K562 (cell line): ENCODE measurements around the gene SLIT1.
"Not testable (repeated sequence)": the region's sequence is repeated elsewhere in the genome, so short reads cannot be mapped to it uniquely, and the experiment has no call there.

Source experiments
- ASH1L ChIP-seq: fragments of 450-650 bp; IDR thresholded peaks from 2 replicates; pipeline ENCODE4 v1.6.1; 2018; ENCODE audit warnings: borderline replicate concordance, mild to moderate bottlenecking, low read depth; ENCODE audit not compliant: partially characterized antibody
- ERF ChIP-seq: fragments of 450-650 bp; formaldehyde crosslinking; IDR thresholded peaks from 2 replicates; pipeline ENCODE4 v1.4.0; 2020; ENCODE audit warnings: mild to moderate bottlenecking, mixed read lengths
- EZH2 ChIP-seq: IDR thresholded peaks from 2 replicates; pipeline ENCODE4 v1.6.1; 2012; ENCODE audit warnings: low read depth, mild to moderate bottlenecking, inconsistent platforms, low read length, borderline replicate concordance
- JUNB ChIP-seq: fragments of 450-650 bp; formaldehyde crosslinking; conservative IDR thresholded peaks from 2 replicates; pipeline ENCODE4 v1.4.0; 2020; ENCODE audit warnings: mild to moderate bottlenecking
- NRF1 ChIP-seq, 2 experiments: fragments of 450-650 bp; IDR thresholded peaks in 1 of 2; conservative IDR thresholded peaks in 1 of 2; 2 replicates each; pipeline ENCODE4 v1.6.1; 2014; ENCODE audit warnings: mild to moderate bottlenecking in 2 of 2
- POLR2A ChIP-seq: fragments of 450-650 bp; conservative IDR thresholded peaks from 2 replicates; pipeline ENCODE4 v1.6.1; 2016
- POLR2G ChIP-seq: fragments of 200-400 bp; formaldehyde crosslinking; IDR thresholded peaks from 2 replicates; pipeline ENCODE4 v1.6.1; 2017; ENCODE audit warnings: low read depth, mild to moderate bottlenecking, antibody characterized with exemption, low read length, moderate library complexity
- TARDBP ChIP-seq: fragments of 450-650 bp; IDR thresholded peaks from 2 replicates; pipeline ENCODE4 v1.6.1; 2016
- ZNF232 ChIP-seq: sonication (generic); formaldehyde crosslinking; IDR thresholded peaks from 2 replicates; pipeline ENCODE4 v1.8.0; 2022; ENCODE audit warnings: mild to moderate bottlenecking, missing genetic modification reagents
- TF ChIP-seq, protein P1 (sequence below): fragments of 450-650 bp; formaldehyde crosslinking; IDR thresholded peaks from 2 replicates; pipeline ENCODE4 v1.4.0; 2022; ENCODE audit warnings: missing genetic modification characterization
- TF ChIP-seq, protein P2 (sequence below): sonication (generic); formaldehyde crosslinking; IDR thresholded peaks from 2 replicates; pipeline ENCODE4 v1.9.0; 2022; ENCODE audit warnings: mild to moderate bottlenecking, missing genetic modification reagents
- TF ChIP-seq, protein P3 (sequence below): fragments of 200-800 bp; sonication (Bioruptor generic); IDR thresholded peaks from 2 replicates; pipeline ENCODE4 v1.6.1; 2017; ENCODE audit warnings: missing genetic modification characterization, missing compliant biosample characterization
- TF ChIP-seq, protein P4 (sequence below), 2 experiments: fragments of 450-650 bp; formaldehyde crosslinking in 1 of 2; IDR thresholded peaks; 2 replicates each; pipeline versions ENCODE4 v1.4.0 to v1.6.1; 2014 to 2020; ENCODE audit warnings: mild to moderate bottlenecking in 2 of 2, borderline replicate concordance in 1 of 2, low read depth in 1 of 2

DNA sequence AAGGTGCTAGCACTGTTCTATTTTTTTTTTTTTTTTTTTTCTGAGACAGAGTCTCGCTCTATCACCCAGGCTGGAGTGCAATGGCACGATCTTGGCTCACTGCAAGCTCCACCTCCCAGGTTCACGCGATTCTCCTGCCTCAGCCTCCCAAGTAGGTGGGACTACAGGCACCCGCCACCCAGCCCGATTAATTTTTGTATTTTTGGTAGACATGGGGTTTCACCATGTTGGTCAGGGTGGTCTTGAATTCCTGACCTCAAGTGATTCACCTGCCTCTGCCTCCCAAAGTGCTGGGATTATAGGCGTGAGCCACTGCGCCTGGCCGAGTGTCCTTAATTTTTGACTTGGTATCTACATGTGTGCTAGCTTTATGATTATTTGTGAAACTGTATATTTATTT is 151.9 kb downstream of the SLIT1 start:
- not testable (repeated sequence) for TF ChIP-seq POLR2A; ASH1L; ERF (CRISPR knock-in tag); POLR2G; NRF1 (conservative IDR thresholded peaks at IDR 0.05 in 1 of 2, IDR thresholded peaks at IDR 0.05 in 1 of 2); EZH2; ZNF232 (CRISPR knock-in tag); TARDBP; JUNB (CRISPR knock-in tag)
- TF ChIP-seq, protein P1, sequence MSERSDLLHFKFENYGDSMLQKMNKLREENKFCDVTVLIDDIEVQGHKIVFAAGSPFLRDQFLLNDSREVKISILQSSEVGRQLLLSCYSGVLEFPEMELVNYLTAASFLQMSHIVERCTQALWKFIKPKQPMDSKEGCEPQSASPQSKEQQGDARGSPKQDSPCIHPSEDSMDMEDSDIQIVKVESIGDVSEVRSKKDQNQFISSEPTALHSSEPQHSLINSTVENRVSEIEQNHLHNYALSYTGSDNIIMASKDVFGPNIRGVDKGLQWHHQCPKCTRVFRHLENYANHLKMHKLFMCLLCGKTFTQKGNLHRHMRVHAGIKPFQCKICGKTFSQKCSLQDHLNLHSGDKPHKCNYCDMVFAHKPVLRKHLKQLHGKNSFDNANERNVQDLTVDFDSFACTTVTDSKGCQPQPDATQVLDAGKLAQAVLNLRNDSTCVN (CRISPR knock-in tag) = not testable (repeated sequence)
- TF ChIP-seq, protein P2, sequence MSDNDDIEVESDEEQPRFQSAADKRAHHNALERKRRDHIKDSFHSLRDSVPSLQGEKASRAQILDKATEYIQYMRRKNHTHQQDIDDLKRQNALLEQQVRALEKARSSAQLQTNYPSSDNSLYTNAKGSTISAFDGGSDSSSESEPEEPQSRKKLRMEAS (CRISPR knock-in tag) = not testable (repeated sequence)
- TF ChIP-seq, protein P3, sequence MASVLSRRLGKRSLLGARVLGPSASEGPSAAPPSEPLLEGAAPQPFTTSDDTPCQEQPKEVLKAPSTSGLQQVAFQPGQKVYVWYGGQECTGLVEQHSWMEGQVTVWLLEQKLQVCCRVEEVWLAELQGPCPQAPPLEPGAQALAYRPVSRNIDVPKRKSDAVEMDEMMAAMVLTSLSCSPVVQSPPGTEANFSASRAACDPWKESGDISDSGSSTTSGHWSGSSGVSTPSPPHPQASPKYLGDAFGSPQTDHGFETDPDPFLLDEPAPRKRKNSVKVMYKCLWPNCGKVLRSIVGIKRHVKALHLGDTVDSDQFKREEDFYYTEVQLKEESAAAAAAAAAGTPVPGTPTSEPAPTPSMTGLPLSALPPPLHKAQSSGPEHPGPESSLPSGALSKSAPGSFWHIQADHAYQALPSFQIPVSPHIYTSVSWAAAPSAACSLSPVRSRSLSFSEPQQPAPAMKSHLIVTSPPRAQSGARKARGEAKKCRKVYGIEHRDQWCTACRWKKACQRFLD (CRISPR knock-in tag) = not testable (repeated sequence)
- TF ChIP-seq, protein P4, sequence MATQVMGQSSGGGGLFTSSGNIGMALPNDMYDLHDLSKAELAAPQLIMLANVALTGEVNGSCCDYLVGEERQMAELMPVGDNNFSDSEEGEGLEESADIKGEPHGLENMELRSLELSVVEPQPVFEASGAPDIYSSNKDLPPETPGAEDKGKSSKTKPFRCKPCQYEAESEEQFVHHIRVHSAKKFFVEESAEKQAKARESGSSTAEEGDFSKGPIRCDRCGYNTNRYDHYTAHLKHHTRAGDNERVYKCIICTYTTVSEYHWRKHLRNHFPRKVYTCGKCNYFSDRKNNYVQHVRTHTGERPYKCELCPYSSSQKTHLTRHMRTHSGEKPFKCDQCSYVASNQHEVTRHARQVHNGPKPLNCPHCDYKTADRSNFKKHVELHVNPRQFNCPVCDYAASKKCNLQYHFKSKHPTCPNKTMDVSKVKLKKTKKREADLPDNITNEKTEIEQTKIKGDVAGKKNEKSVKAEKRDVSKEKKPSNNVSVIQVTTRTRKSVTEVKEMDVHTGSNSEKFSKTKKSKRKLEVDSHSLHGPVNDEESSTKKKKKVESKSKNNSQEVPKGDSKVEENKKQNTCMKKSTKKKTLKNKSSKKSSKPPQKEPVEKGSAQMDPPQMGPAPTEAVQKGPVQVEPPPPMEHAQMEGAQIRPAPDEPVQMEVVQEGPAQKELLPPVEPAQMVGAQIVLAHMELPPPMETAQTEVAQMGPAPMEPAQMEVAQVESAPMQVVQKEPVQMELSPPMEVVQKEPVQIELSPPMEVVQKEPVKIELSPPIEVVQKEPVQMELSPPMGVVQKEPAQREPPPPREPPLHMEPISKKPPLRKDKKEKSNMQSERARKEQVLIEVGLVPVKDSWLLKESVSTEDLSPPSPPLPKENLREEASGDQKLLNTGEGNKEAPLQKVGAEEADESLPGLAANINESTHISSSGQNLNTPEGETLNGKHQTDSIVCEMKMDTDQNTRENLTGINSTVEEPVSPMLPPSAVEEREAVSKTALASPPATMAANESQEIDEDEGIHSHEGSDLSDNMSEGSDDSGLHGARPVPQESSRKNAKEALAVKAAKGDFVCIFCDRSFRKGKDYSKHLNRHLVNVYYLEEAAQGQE (IDR thresholded peaks at IDR 0.05; ENCODE audit: borderline replicate concordance) = not testable (repeated sequence)
- TF ChIP-seq, protein P4 (CRISPR knock-in tag; IDR thresholded peaks at IDR 0.05; ENCODE audit: low read depth) = not testable (repeated sequence)
